Smooth muscle cell (in vitro differentiated cells): ENCODE data around the gene AGBL1. TPM values are rescaled to one million over a fixed set of nuclear protein-coding genes. Genes with fewer than 3 reads are reported as not detected.

ENCODE experiments used
- DNase-seq: peaks from one replicate; lab custom pipeline; 2025; ENCODE audit not compliant: unreplicated experiment; lab: John Stamatoyannopoulos, UW
- H2AFZ ChIP-seq: fragments of 200-600 bp; sonication (generic); 2 replicates; pipeline ENCODE4 v1.6.0; 2016; ENCODE audit warnings: antibody characterized with exemption, low read depth, mild to moderate bottlenecking
- H3F3A ChIP-seq: fragments of 200-600 bp; sonication (generic); 2 replicates; pipeline ENCODE4 v1.6.0; 2017; ENCODE audit warnings: antibody characterized with exemption, low read depth
- H3K27ac ChIP-seq: fragments of 200-600 bp; sonication (generic); 2 replicates; pipeline ENCODE4 v1.5.1; 2016; ENCODE audit warnings: low read depth, mild to moderate bottlenecking
- H3K27me3 ChIP-seq: fragments of 200-600 bp; sonication (generic); 2 replicates; pipeline ENCODE4 v1.6.1; 2016; ENCODE audit warnings: low read depth, mild to moderate bottlenecking
- H3K36me3 ChIP-seq: fragments of 200-600 bp; sonication (generic); 2 replicates; pipeline ENCODE4 v1.5.1; 2016; ENCODE audit warnings: low read depth
- H3K4me1 ChIP-seq: fragments of 200-600 bp; sonication (generic); 2 replicates; pipeline ENCODE4 v1.5.1; 2016; ENCODE audit warnings: low read depth
- H3K4me2 ChIP-seq: fragments of 200-600 bp; sonication (generic); 2 replicates; pipeline ENCODE4 v1.6.0; 2016; ENCODE audit warnings: mild to moderate bottlenecking
- H3K4me3 ChIP-seq: fragments of 200-600 bp; sonication (generic); 2 replicates; pipeline ENCODE4 v1.5.1; 2016; ENCODE audit warnings: mild to moderate bottlenecking
- H3K79me2 ChIP-seq: fragments of 200-600 bp; sonication (generic); 2 replicates; pipeline ENCODE4 v1.6.0; 2016; ENCODE audit warnings: low read depth, mild to moderate bottlenecking
- H3K9ac ChIP-seq: fragments of 200-600 bp; sonication (generic); 2 replicates; pipeline ENCODE4 v1.6.0; 2016; ENCODE audit warnings: low read depth
- H3K9me3 ChIP-seq: fragments of 200-600 bp; sonication (generic); replicated peaks from 2 replicates; pipeline ENCODE4 v1.5.1; 2016; ENCODE audit warnings: low read depth
- H4K20me1 ChIP-seq: fragments of 200-600 bp; sonication (generic); 2 replicates; pipeline ENCODE4 v1.6.0; 2016; ENCODE audit warnings: low read depth
- CTCF ChIP-seq: fragments of 200-600 bp; sonication (generic); IDR thresholded peaks from 2 replicates; pipeline ENCODE4 v1.5.1; 2017; ENCODE audit warnings: borderline replicate concordance, mild to moderate bottlenecking, antibody characterized with exemption; ENCODE audit not compliant: insufficient read depth, poor library complexity, severe bottlenecking
- WGBS: methylation state at CpG from one replicate; pipeline ENCODE4 v1.1.7; 2016; ENCODE audit warnings: low lambda C conversion rate; 5-methylcytosine and 5-hydroxymethylcytosine counted together
- polyA plus RNA-seq: library from polyadenylated mRNA; unstranded; fragments of >200 nt; fragmentation: Nextera tagmentation; extraction: Ambion mirVana; gene quantifications from 2 replicates; pipeline ENCODE4 v1.2.1, GENCODE V29; 2016
- total RNA-seq: library from RNA; depleted of rRNA; stranded (reverse); fragments of >200 nt; gene quantifications from 2 replicates; pipeline ENCODE4 v1.2.3, GENCODE V29; 2014

Gene AGBL1
- total and polyA plus RNA-seq, 2 experiments from 2014 or later, result not detected

GRCh38 chr15:86879250-86880229, 799.9 kb downstream of the AGBL1 start:
- Histone ChIP-seq H3K9me3 (no peaks in the 10 kb centered on the region), H3K79me2 (no peaks in the 10 kb centered on the region), H3K4me3 (no peak overlapping the region), H3K9ac (no peak overlapping the region), H3K27ac (no peak overlapping the region), H3K27me3 (no peaks in the 10 kb centered on the region), H3F3A (no peaks in the 10 kb centered on the region), H2AFZ (no peak overlapping the region), H4K20me1 (no peaks in the 10 kb centered on the region), H3K36me3 (no peaks in the 10 kb centered on the region), H3K4me1 (no peaks in the 10 kb centered on the region), H3K4me2 (no peak overlapping the region)
- WGBS, result 86% methylated on average over 10 of the region's 10 CpGs
- no peak for TF ChIP-seq CTCF
- DNase-seq, result no peak

GRCh38 chr15:86885616-86886015, 805.9 kb downstream of the AGBL1 start:
- no peaks in the 10 kb centered on the region for H3K9me3 ChIP-seq
- no peak for DNase-seq
- H3K4me3 ChIP-seq, result no peak overlapping the region
- H3K4me2 ChIP-seq, result no peak overlapping the region
- H3K36me3 ChIP-seq, result no peaks in the 10 kb centered on the region
- 34% methylated on average over 1 of the region's 1 CpG for WGBS
- peaks cover 9% of the 10 kb centered on the region for H3K4me1 ChIP-seq
- no peaks in the 10 kb centered on the region for H4K20me1 ChIP-seq
- no peaks in the 10 kb centered on the region for H3K79me2 ChIP-seq
- H3F3A ChIP-seq, result no peaks in the 10 kb centered on the region
- no peak overlapping the region for H2AFZ ChIP-seq
- TF ChIP-seq CTCF, result no peak
- no peak overlapping the region for H3K9ac ChIP-seq
- H3K27ac ChIP-seq, result no peak overlapping the region
- no peaks in the 10 kb centered on the region for H3K27me3 ChIP-seq

GRCh38 chr15:86892774-86893449, 813.2 kb downstream of the AGBL1 start:
- Histone ChIP-seq H3K4me2 (peak overlapping the region; percentile 46), H3K27ac (no peak overlapping the region), H4K20me1 (no peaks in the 10 kb centered on the region), H3K4me3 (no peak overlapping the region), H3K27me3 (no peaks in the 10 kb centered on the region), H3F3A (no peaks in the 10 kb centered on the region), H2AFZ (no peak overlapping the region), H3K79me2 (no peaks in the 10 kb centered on the region), H3K36me3 (no peaks in the 10 kb centered on the region), H3K9ac (no peak overlapping the region), H3K4me1 (peaks cover 4% of the 10 kb centered on the region), H3K9me3 (no peaks in the 10 kb centered on the region)
- TF ChIP-seq CTCF, result no peak
- no peak for DNase-seq
- 18% methylated on average over 10 of the region's 10 CpGs for WGBS
